D721Med (cell line): ENCODE data around the gene ACP4.
"Not testable (repeated sequence)": the region's sequence is repeated elsewhere in the genome, so short reads cannot be mapped to it uniquely, and the experiment has no call there.

Experiments used
- DNase-seq: peaks from one replicate; pipeline ENCODE4 v3.0.0; 2011; ENCODE audit warnings: low spot score; ENCODE audit not compliant: insufficient read length
- FAIRE-seq: peaks from 2 replicates; lab custom pipeline; 2011; peaks lifted over from hg19 to GRCh38; lab: Jason Lieb, UNC
- CTCF ChIP-seq: IDR thresholded peaks from 2 replicates; pipeline ENCODE4 v1.5.1; 2012; ENCODE audit warnings: mild to moderate bottlenecking, control low read depth; ENCODE audit not compliant: insufficient read depth; ENCODE audit errors: missing control alignments

The ACP4 gene

GRCh38 chr19:50803633-50804419 is 13.6 kb downstream of the ACP4 start:
- no peak for DNase-seq
- no peak for FAIRE-seq
- TF ChIP-seq CTCF, result no peak

- TF ChIP-seq CTCF, result no peak
- FAIRE-seq (no peak), DNase-seq (peak; percentile 97)
Observed at GRCh38 chr19:50804420-50805272, 14.4 kb downstream of the ACP4 start.

- FAIRE-seq (no peak), DNase-seq (no peak)
- no peak for TF ChIP-seq CTCF
Observed at GRCh38 chr19:50808856-50809255, 18.6 kb downstream of the ACP4 start.

GRCh38 chr19:50811622-50812238 is 21.5 kb downstream of the ACP4 start:
- not testable (repeated sequence) for FAIRE-seq, DNase-seq

DNA sequence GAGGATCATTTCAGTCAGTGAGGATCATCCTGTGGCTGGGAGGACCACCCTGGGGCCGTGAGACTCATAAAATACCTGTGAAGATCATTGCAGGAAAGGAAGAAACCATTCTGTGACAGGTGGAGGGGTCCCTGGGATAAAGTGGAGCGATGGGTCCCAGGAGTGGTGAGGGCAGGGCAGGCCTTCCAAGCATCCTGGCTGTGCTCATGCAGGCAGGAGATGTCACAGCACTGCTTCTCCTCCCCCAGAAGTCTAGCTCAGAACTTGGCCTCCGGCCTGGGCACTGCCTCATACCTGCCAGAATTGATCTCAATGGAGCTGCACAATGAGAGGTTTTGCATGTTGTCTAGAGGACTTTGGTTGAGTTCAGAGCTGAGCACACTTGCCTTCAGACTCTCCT is 22.3 kb downstream of the ACP4 start:
- no peak for DNase-seq
- no peak for FAIRE-seq
- no peak for TF ChIP-seq CTCF

DNA sequence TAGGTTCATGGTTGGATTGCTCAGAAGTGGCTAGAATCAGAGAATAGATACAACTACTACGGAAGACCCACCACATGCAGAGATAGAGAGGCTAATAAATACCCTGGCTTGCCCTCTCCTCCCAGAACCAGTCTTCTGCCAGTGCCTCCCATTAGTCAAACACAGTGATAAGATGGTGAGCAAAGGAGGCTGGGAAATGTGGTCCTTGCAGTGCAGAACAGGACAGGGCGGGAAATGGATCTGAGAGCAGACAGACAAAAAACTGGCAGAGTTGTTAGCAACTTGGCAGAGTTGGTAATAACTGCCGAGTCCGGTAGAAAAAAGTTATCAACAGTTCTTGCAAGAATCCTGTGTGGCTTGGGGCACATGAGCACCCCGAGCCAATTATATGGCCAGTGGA is 24.7 kb downstream of the ACP4 start:
- TF ChIP-seq CTCF, result no peak
- no peak for FAIRE-seq
- no peak for DNase-seq

- DNase-seq, result no peak
- no peak for TF ChIP-seq CTCF
- FAIRE-seq, result no peak
Observed at GRCh38 chr19:50815439-50815838, 25.2 kb downstream of the ACP4 start.
